B cell (primary cell): ENCODE data around the gene MCRS1. TPM values are rescaled to one million over a fixed set of nuclear protein-coding genes. Genes with fewer than 3 reads are reported as not detected.

Experiments
- ATAC-seq: fragments of 200-7000 bp; cut with Tn5 transposase; one replicate; pipeline ENCODE4 v1.10.0; 2021; ENCODE audit warnings: low read depth, mild to moderate bottlenecking, moderate number of reproducible peaks, moderate library complexity
- CTCF ChIA-PET: fragments of 350-600 bp; sonication (Branson Sonifier 250); formaldehyde crosslinking; loops from one replicate; lab custom pipeline; 2021; ENCODE audit warnings: antibody characterized with exemption, inconsistent platforms; lab: Charles Lee
- POLR2A ChIA-PET: fragments of 350-600 bp; sonication (Branson Sonifier 250); formaldehyde crosslinking; loops from one replicate; lab custom pipeline; 2021; ENCODE audit warnings: antibody characterized with exemption; lab: Charles Lee
- DNase-seq: peaks from one replicate; pipeline ENCODE4 v3.0.0; 2013
- H2AFZ ChIP-seq: 2 replicates; pipeline ENCODE4 v1.6.1; 2012; ENCODE audit warnings: mild to moderate bottlenecking, low read depth, low read length; ENCODE audit not compliant: insufficient read depth, poor library complexity, severe bottlenecking
- H3K27ac ChIP-seq, 2 donors: 1 replicate in 1 of 2; 2 replicates in 1 of 2; pipeline ENCODE4 v1.5.1; 2012 to 2013; ENCODE audit warnings: low read length in 2 of 2, mild to moderate bottlenecking in 2 of 2, moderate library complexity in 1 of 2
- H3K27me3 ChIP-seq, 4 experiments: fragments of 200-600 bp in 1 of 4; sonication (generic) in 1 of 4; replicated peaks in 1 of 4; 1 replicate in 2 of 4; 2 replicates in 2 of 4; pipeline versions ENCODE4 v1.6.1 to v1.7.0; 2013 to 2016; ENCODE audit warnings: low read length in 3 of 4, mild to moderate bottlenecking in 2 of 4, mixed read lengths in 1 of 4, moderate library complexity in 1 of 4; ENCODE audit not compliant: insufficient read depth in 4 of 4, control insufficient read depth in 3 of 4; ENCODE audit errors: control extremely low read depth in 1 of 4
- H3K36me3 ChIP-seq, 2 experiments: replicated peaks in 1 of 2; 1 replicate in 1 of 2; 2 replicates in 1 of 2; pipeline versions ENCODE4 v1.6.1 to v1.7.1; 2013; ENCODE audit warnings: low read length in 1 of 2; ENCODE audit not compliant: insufficient read depth in 2 of 2, control insufficient read depth in 1 of 2; ENCODE audit errors: control extremely low read depth in 1 of 2, extremely low read depth in 1 of 2
- H3K4me1 ChIP-seq, 2 donors: fragments of 200-600 bp in 1 of 2; sonication (generic) in 1 of 2; 1 replicate in 1 of 2; 2 replicates in 1 of 2; pipeline versions ENCODE4 v1.5.1 to v1.6.1; 2013 to 2017; ENCODE audit warnings: low read length in 2 of 2; ENCODE audit not compliant: control insufficient read depth in 2 of 2, insufficient read depth in 2 of 2
- H3K4me2 ChIP-seq: replicated peaks from 2 replicates; pipeline ENCODE3; 2012; ENCODE audit warnings: mild to moderate bottlenecking, low read depth, low read length; ENCODE audit not compliant: poor library complexity, severe bottlenecking
- H3K4me3 ChIP-seq, 5 experiments: fragments of 200-600 bp in 1 of 5; sonication (generic) in 1 of 5; 1 replicate in 3 of 5; 2 replicates in 2 of 5; pipeline versions ENCODE4 v1.5.1 to v1.7.0; 2011 to 2016; ENCODE audit warnings: low read length in 4 of 5, mild to moderate bottlenecking in 4 of 5, low read depth in 2 of 5, control low read depth in 1 of 5, moderate library complexity in 1 of 5; ENCODE audit not compliant: insufficient read depth in 1 of 5; ENCODE audit errors: control extremely low read depth in 1 of 5, extremely low read depth in 1 of 5
- H3K79me2 ChIP-seq: fragments of 200-600 bp; sonication (generic); one replicate; pipeline ENCODE4 v1.6.0; 2016; ENCODE audit warnings: low read length; ENCODE audit not compliant: control insufficient read depth, insufficient read depth
- H3K9ac ChIP-seq: fragments of 200-600 bp; sonication (generic); 2 replicates; pipeline ENCODE4 v1.6.1; 2017; ENCODE audit warnings: mild to moderate bottlenecking, low read length, moderate library complexity
- H3K9me3 ChIP-seq, 3 donors: one replicate each; pipeline versions ENCODE4 v1.6.1 to v1.7.1; 2013; ENCODE audit warnings: low read length in 2 of 3; ENCODE audit not compliant: control insufficient read depth in 2 of 3, insufficient read depth in 1 of 3; ENCODE audit errors: control extremely low read depth in 1 of 3
- H4K20me1 ChIP-seq: 2 replicates; pipeline ENCODE4 v1.6.0; 2012; ENCODE audit warnings: mild to moderate bottlenecking, low read length; ENCODE audit not compliant: insufficient read depth, control insufficient read depth, poor library complexity, severe bottlenecking
- H3K27ac Mint-ChIP-seq: one replicate; pipeline ENCODE4 v1.8.0; 2021; ENCODE audit warnings: mixed read lengths
- H3K27me3 Mint-ChIP-seq: one replicate; pipeline ENCODE4 v1.8.0; 2021; ENCODE audit warnings: mixed read lengths
- H3K4me1 Mint-ChIP-seq: one replicate; pipeline ENCODE4 v1.8.0; 2021; ENCODE audit warnings: mixed read lengths
- H3K4me3 Mint-ChIP-seq: one replicate; pipeline ENCODE4 v1.8.0; 2021; ENCODE audit warnings: mixed read lengths
- H3K9me3 Mint-ChIP-seq: one replicate; pipeline ENCODE4 v1.8.0; 2022; ENCODE audit warnings: mixed read lengths; ENCODE audit not compliant: insufficient read depth
- CTCF ChIP-seq: fragments of 200-600 bp; IDR thresholded peaks from one replicate; pipeline ENCODE4 v1.8.0; 2022; ENCODE audit warnings: antibody characterized with exemption, mild to moderate bottlenecking
- EZH2 ChIP-seq: IDR thresholded peaks from 2 replicates; pipeline ENCODE4 v1.6.1; 2012; ENCODE audit warnings: borderline replicate concordance, low read depth, mild to moderate bottlenecking, moderate library complexity, low read length; ENCODE audit not compliant: insufficient read depth, poor library complexity, severe bottlenecking
- WGBS: methylation state at CpG from one replicate; pipeline ENCODE4 v1.1.5; 2013; ENCODE audit warnings: missing lambda C conversion rate; ENCODE audit not compliant: insufficient coverage; 5-methylcytosine and 5-hydroxymethylcytosine counted together
- intact Hi-C: fragments of 100-400 bp; cut with micrococcal nuclease; formaldehyde crosslinking; loops from one replicate; pipeline ENCODE4 v1.10.0; 2022
- polyA plus RNA-seq: library from polyadenylated mRNA; depleted of rRNA; stranded (reverse); fragments of >200 nt; gene quantifications from 2 replicates; pipeline ENCODE4 v1.2.3, GENCODE V29; 2012
- total RNA-seq, 2 donors: library from RNA; stranded (reverse); fragments of 120-200 nt in 1 of 2; gene quantifications; 1 replicate in 1 of 2; 2 replicates in 1 of 2; pipeline versions ENCODE4 v1.2.3 to v1.2.4, GENCODE V29; 2013 to 2022

Gene MCRS1
- total and polyA plus RNA-seq, 2 donors (not counting 1 experiment from before 2014, with no cell fraction given): 81.1 to 107 TPM

DNA sequence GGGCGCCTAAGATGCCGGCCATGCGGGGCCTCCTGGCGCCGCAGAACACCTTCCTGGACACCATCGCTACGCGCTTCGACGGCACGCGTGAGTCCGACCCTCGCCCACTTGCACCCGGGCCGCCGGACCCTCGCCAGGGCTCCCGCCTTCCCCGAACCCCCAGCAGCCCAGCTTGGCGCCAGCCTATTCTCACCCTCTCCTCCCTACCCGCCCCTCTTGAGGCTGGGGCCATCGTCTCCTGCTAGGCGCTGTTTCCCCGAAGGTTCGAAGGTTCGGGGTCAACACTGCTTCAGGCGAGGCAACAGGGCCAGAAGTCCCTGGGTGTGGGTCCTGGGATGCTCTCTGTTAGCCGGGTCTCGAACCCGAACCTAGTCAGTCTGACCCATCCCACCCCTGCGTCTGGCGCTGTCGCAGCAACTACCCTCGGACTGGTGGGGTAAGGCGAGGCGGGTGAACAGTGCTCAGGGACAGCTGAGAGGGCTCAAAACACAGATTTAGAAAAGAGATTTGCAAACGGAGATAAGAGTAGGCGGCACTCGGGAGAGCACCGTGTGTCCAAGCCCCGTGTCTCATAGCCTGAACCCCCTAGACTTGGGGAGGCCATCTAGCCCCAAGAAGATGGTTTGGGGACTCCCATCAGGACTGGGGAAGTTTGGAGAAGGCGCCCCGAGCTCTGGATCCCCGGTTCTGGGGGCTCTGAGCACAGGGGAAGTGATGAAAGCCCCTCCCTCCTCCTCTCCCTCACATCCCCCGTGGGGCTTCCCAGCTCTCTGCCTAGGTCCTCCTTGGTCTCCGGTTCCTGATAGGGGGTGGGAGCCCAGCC, 28.3 kb downstream of the MCRS1 start:
- H3K4me2 ChIP-seq: peak overlapping the region; percentile 99
- peaks cover 33 to 49% of the 10 kb centered on the region in 2 donors for H3K4me1 ChIP-seq
- peak overlapping the region; percentile 59 for H3K27ac Mint-ChIP-seq
- H3K79me2 ChIP-seq: no peaks in the 10 kb centered on the region
- peaks cover 0 to 9% (median 0%) of the 10 kb centered on the region in 3 donors for H3K9me3 ChIP-seq
- H2AFZ ChIP-seq: peak overlapping the region; percentile 69
- peak overlapping the region in 2 of 5 experiments; percentile 9 to 76 for H3K4me3 ChIP-seq
- peaks cover 44% of the 10 kb centered on the region for H3K4me1 Mint-ChIP-seq
- WGBS: 17% methylated on average over 44 of the region's 47 CpGs
- peak; percentile 51 for DNase-seq
- ChIA-PET POLR2A (interaction anchor here (0.6 to 1.0 kb wide), 2 partner anchors 9 to 352 kb away, joined by 3 read pairs; no protein-coding TSS in a partner anchor), CTCF (interaction anchor here (1.4 kb wide), 1 partner anchor 9 kb away, joined by 3 read pairs; no protein-coding TSS in a partner anchor)
- no peak for TF ChIP-seq CTCF
- peak; percentile 86 for TF ChIP-seq EZH2
- H3K9ac ChIP-seq: peak overlapping the region; percentile 42
- no peaks in the 10 kb centered on the region for H3K36me3 ChIP-seq
- no peaks in the 10 kb centered on the region for H3K9me3 Mint-ChIP-seq
- peaks cover 0 to 42% (median 13%) of the 10 kb centered on the region in 4 experiments for H3K27me3 ChIP-seq
- H4K20me1 ChIP-seq: no peaks in the 10 kb centered on the region
- no peak overlapping the region for H3K27ac ChIP-seq
- H3K4me3 Mint-ChIP-seq: peak overlapping the region; percentile 81
- no peak for ATAC-seq
- intact Hi-C loops: loop anchor here (2.0 kb wide), 1 partner anchor 167 kb away; the partner anchor contains the start of gene FMNL3
- peaks cover 33% of the 10 kb centered on the region for H3K27me3 Mint-ChIP-seq
